Right forelimb (tissue), 1 donor: ENCODE data around the gene PTGDS.
A peak's percentile ranks its signal among the peaks of the same experiment; 100 is the strongest.

ENCODE experiments used
- DNase-seq: peaks from one replicate; pipeline ENCODE4 v3.0.0-alpha.2; 2018

The PTGDS gene

DNA sequence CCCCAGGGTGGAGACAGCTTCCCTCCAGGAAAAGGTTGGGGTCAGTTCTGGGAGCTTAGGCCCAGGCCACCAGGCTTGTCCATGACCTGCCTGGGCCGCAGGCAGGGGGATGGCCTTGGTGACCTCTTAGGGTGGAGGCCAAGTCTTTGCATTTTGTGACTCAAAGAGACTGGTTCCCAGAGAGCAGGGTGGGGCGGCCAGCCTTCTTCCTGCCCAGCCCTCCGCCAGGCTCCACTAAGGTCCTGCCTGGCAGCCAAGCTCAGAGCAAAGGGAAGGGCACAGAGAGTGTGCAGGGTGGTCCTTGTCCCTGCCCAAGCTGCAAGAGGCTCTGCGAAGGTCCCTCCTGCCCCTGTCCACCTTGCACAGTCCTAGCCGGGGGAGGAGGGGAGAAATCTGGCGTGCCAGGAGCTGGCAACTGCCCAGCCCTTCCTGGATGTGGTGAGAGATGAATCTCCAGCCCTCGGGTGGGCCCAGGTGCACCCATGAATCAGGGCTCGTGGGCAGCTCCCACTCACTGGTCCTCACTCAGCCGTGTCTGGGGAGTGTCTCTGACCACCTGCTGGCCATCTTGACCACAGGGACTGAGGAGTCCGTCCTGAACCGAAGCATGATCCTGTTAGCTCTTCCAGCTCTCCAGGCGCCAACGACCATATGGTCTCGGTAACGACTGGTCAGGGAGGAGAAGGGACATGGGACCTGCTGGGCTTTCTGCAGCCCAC lies 2.3 kb upstream of the PTGDS start:
- no peak for DNase-seq

DNA sequence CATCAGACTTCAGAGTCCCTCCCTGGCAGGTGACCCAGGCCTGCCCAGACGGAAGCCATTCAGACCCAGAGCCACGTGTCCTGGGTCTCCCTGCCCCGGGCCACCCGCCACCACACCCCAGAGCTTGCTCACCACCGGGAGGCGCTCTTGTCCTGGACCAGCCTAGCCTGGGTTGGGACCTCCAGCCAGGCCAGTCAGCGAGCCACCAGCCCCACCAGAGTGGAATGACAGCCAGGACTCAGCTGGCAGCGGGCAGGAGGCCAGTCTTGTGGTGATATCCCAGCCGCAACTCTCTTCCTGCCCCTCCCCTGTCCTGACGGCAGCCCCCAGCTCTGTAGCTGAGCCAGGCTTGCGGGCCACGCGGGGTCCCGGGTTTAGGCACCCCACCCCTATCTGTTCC lies 1.7 kb upstream of the PTGDS start:
- DNase-seq = no peak

DNA sequence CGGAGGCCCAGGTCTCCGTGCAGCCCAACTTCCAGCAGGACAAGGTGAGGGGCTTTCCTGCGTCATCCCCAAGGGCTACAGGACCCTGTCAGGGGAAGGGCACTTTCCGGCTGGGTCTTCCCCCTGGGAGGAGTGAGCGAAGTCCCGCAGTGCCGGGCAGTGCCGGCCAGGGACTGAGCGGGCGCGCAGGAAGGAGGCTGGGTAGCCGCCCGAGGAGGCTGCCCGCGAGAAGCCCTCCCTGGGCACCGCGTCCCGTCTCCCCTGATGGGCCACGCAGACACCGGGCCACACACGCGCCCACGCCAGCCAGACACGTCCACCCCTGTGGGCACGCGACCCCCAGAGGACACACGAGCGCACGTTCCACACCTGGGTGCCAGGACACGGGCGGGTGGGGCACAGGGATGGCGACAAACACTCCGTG lies 357 bp downstream of the PTGDS start:
- no peak for DNase-seq

DNA sequence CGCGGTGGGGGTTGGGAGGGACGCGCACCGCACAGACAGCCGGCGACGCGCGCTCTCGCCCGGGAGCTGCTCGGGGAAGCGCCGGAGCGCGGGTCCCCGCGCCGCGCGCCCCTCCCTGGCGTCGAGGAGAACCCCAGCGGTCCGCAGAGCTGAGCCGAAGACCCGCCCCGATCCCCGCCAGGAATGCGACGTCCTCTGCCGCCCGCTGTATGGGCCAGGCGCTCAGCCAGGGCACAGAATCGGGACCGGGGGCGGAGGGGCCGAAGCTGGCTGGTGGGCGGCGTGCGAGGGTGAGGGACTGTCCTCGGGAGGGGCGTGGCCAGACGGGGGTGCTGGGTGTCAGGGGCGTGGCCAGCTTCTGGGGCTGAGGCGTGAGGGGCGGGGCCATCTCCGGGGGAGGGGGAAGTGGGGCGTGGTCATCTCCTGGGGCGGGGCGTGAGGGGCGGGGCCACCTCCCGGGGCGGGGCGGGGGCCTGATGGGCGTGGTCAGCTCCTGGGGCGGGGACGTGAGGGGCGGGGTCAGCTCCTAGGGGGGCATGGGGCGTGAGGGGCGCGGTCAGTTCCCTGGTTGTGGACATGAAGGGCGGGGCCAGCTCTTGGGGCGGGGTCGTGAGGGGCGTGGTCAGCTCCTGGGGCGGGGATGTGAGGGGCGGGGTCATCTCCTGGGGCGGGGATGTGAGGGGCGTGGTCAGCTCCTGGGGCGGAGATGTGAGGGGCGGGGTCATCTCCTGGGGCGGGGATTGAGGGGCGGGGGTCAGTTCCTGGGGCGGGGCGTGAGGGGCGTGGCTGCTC lies 965 bp downstream of the PTGDS start:
- DNase-seq = peak; percentile 74

- DNase-seq = no peak
Measured at GRCh38 chr9:136978865-136979544, 1.7 kb downstream of the PTGDS start.

GRCh38 chr9:136979769-136980587 lies 2.7 kb downstream of the PTGDS start:
- no peak for DNase-seq

- no peak for DNase-seq
Measured at GRCh38 chr9:136980669-136981478, 3.6 kb downstream of the PTGDS start.

GRCh38 chr9:136981588-136982231 lies 4.4 kb downstream of the PTGDS start:
- DNase-seq = no peak

DNA sequence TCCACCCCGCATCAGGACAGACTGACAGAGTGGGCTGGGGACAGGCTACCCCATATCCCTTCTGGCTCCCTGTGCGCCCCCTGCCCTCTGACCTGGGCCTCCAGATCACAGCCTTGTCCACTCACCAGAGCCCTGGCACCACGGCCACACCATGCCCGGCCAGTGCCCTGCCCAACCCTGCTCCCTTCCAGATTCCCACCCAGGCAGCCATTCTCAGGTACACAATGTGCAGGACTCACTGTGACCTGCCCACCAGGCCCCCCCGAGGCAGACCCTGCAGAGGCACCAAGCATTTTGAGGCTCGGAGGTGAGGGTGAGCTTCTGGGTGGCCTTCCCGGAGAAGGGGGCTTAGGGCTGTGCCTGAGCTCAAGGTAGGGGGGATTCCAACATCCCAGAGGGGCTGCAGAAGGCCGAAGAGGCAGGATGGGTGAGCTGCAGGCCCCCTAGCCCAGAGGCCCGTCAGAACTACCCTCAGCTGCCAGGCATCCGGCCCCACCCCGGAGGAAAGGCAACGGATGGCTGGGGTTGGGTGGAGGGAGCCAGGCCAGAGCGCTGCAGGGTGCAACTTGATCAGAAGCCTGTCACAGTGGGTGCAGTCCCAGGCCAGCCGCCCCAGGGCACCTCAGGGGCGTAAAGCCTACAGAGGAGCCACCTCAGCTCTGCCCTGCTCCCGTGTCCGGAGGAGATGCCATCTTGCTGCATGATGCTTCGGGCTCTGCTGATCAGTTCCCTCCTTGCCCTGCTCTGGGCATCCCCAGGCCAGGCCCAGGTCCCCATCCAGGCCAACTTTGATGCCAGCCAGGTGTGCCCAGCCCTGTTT lies 5.1 kb downstream of the PTGDS start, which contains the start of gene LCNL1:
Gene LCNL1, plus strand, starts transcription at position 762 of the 820 bp plus-strand sequence. CDS start 594 bp downstream, outside the sequence.
- no peak for DNase-seq

DNA sequence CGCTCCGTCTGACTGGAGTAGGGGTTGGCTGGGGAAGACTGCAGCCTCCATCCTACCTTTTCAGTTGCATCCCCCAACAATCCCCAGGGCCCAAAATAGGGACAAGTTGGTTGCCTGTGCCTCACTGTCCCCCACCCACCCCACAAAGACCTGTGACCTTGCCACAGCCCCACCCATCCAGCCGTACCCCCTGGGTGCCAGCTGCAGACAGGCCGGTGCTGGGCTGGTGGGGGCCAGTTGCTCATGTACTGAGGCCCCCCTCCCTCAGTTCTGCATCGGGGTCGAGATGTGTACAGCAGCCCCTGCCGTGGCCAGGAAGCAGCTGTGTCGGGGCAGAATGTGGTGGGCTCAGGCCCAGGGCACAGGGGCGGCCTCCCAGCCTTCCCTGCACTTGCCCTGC lies 5.9 kb downstream of the PTGDS start:
- DNase-seq = no peak

DNA sequence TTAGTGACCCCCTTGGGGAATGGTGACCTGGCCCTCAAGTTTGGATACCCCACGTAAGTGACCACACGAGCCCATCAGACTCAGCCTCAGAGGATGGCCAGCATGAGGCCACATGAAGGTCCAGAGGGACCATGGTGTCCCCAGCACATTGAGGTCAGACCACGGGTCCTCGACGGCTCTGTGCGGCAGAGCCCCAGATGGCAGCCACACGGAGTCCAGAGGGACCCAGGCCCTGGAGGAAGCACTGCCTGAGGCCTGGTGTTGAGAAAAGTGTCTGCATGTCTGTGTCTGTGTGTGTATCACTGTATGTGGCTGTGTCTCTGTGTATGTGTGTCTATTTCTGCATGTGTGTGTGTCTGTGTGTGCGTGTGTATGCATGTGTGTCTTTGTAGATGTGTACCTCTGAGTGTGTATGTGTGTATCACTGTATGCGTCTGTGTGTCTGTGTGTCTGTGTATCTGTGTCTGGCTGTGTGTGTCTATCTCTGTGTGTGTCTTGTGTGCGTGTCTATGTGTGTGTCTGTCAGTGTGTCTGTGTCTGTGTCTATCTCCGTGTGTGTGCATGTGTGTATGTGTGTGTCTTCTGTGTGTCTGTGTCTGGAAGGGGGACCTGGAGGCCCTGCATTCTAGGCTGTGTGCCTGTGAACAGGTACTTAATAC lies 6.5 kb downstream of the PTGDS start:
- no peak for DNase-seq

GRCh38 chr9:136984464-136985026 lies 7.2 kb downstream of the PTGDS start:
- no peak for DNase-seq

- no peak for DNase-seq
Measured at GRCh38 chr9:136985027-136985602, 7.8 kb downstream of the PTGDS start.

DNA sequence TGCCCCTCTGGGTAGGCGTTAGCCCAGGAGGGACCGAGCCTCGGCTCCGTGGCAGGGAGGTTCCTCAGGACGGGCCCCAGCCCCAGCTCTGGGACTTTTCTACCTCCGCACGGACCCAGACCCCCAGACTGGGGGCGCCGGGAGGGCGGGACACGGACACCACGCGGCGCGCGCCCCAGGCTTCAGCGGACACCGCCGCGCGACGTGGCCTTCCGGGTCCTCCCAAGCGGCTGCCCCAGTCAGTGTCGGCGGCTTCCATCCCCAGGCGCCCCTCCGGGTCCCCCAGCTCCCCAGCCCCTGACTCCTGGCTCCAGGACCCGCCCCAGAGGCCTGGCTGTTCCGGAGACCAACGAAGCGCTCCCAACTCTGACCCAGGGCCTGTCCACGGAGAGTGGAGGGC lies 8.5 kb downstream of the PTGDS start:
- DNase-seq = no peak

- DNase-seq = no peak
Measured at GRCh38 chr9:136988872-136989271, 11.6 kb downstream of the PTGDS start.

DNA sequence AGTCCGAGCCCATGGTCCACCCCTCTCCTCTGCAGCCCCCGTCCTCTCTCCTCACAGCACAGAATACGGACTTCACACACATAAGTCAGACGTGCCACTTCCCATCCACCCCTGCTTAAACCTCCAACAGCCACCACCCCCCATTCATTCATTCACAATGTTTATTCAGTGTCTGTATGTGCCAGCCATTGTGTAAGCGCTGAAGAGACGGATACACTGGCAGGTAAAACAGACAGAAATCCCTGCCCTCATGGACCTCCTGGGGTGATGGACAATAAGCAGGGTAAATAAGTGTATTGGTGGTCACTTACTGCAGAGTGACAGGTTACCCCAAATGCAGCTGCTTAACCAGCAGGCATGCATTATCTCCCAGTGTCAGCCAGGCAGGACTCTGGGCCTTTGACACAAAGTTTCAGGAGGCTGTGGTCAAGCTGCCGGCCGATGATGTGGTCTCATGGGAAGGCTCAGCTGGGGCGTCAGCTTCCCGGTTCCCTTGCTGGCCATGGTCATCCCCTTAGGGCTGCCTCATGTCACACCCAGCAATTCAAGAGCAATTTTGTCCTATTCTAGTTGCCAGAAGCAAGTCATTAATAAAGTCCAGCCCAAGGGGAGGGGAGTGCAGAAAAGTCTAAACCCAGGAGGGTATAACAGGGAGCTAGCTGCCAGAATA lies 13.1 kb downstream of the PTGDS start:
- DNase-seq = no peak

- DNase-seq = peak; percentile 91
Measured at GRCh38 chr9:136991993-136992818, 14.9 kb downstream of the PTGDS start, which contains the start of gene PAXX. Gene PAXX, plus strand, starts transcription at chr9:136992422. Its CDS starts 22 bp downstream, at chr9:136992444.
